H1 (cell line): ENCODE data around the gene LCMT1. TPM values are rescaled to one million over a fixed set of nuclear protein-coding genes. Genes with fewer than 3 reads are reported as not detected.

Source experiments
- CTCF ChIA-PET: fragments of 300-600 bp; sonication (Branson Sonifier 250); formaldehyde crosslinking; loops from one replicate; lab custom pipeline; 2021; ENCODE audit not compliant: partially characterized antibody; lab: Charles Lee
- POLR2A ChIA-PET: fragments of 300-600 bp; sonication (Branson Sonifier 250); formaldehyde crosslinking; loops from one replicate; lab custom pipeline; 2021; ENCODE audit warnings: inconsistent platforms; ENCODE audit not compliant: partially characterized antibody; lab: Charles Lee
- DNase-seq, 2 experiments: peaks; one replicate each; pipeline versions ENCODE4 v3.0.0 to v3.0.0-alpha.2; 2010 to 2022; ENCODE audit warnings: low spot score in 2 of 2, low read depth in 1 of 2, mixed read lengths in 1 of 2
- FAIRE-seq: peaks from 2 replicates; lab custom pipeline; 2011; peaks lifted over from hg19 to GRCh38; lab: Jason Lieb, UNC
- H2AFZ ChIP-seq: 2 replicates; pipeline ENCODE4 v1.8.1; 2012; ENCODE audit warnings: low read length, inconsistent platforms
- H2AK5ac ChIP-seq: 2 replicates; pipeline ENCODE4 v1.6.1; 2013; ENCODE audit warnings: low read depth, low read length
- H2BK120ac ChIP-seq: replicated peaks from 2 replicates; pipeline ENCODE3; 2013; ENCODE audit warnings: low read depth, low read length, inconsistent platforms
- H2BK12ac ChIP-seq: 2 replicates; pipeline ENCODE4 v1.6.1; 2013; ENCODE audit warnings: low read depth, low read length
- H2BK15ac ChIP-seq: 2 replicates; pipeline ENCODE4 v1.6.1; 2013; ENCODE audit warnings: low read length
- H2BK20ac ChIP-seq: 2 replicates; pipeline ENCODE4 v1.6.1; 2013; ENCODE audit warnings: low read length
- H2BK5ac ChIP-seq: 2 replicates; pipeline ENCODE4 v1.6.1; 2013; ENCODE audit warnings: low read depth, low read length
- H3K14ac ChIP-seq: 2 replicates; pipeline ENCODE4 v1.6.1; 2013; ENCODE audit warnings: inconsistent platforms; ENCODE audit not compliant: insufficient read length
- H3K18ac ChIP-seq: 2 replicates; pipeline ENCODE4 v1.6.1; 2013; ENCODE audit warnings: low read length; ENCODE audit errors: extremely low read depth
- H3K23ac ChIP-seq: 2 replicates; pipeline ENCODE4 v1.6.1; 2013; ENCODE audit warnings: inconsistent platforms; ENCODE audit not compliant: insufficient read length
- H3K23me2 ChIP-seq: 2 replicates; pipeline ENCODE4 v1.6.1; 2013; ENCODE audit warnings: low read depth, low read length
- H3K27ac ChIP-seq: 2 replicates; pipeline ENCODE4 v1.6.1; 2011; ENCODE audit warnings: low read depth, low read length, inconsistent platforms
- H3K27me3 ChIP-seq, 4 experiments: replicated peaks in 1 of 4; 1 replicate in 1 of 4; 2 replicates in 3 of 4; pipeline versions ENCODE4 v1.6.1 to v1.8.1; 2011 to 2013; ENCODE audit warnings: low read length in 3 of 4, mild to moderate bottlenecking in 3 of 4, inconsistent platforms in 2 of 4, mixed read lengths in 2 of 4, moderate library complexity in 1 of 4; ENCODE audit not compliant: control insufficient read depth in 3 of 4, insufficient read depth in 3 of 4; ENCODE audit errors: extremely low read depth in 1 of 4
- H3K36me3 ChIP-seq, 4 experiments: 2 replicates each; pipeline versions ENCODE4 v1.6.1 to v1.8.1; 2011 to 2013; ENCODE audit warnings: mild to moderate bottlenecking in 4 of 4, low read length in 3 of 4, moderate library complexity in 2 of 4, control low read depth in 1 of 4, inconsistent platforms in 1 of 4; ENCODE audit not compliant: insufficient read depth in 4 of 4, control insufficient read depth in 2 of 4
- H3K4ac ChIP-seq: replicated peaks from 2 replicates; pipeline ENCODE3; 2013; ENCODE audit warnings: low read length, low read depth, mixed read lengths, inconsistent platforms; ENCODE audit not compliant: insufficient read length
- H3K4me1 ChIP-seq, 4 experiments: replicated peaks in 1 of 4; 1 replicate in 1 of 4; 2 replicates in 3 of 4; pipeline versions ENCODE4 v1.6.1 to v1.8.1; 2011 to 2013; ENCODE audit warnings: low read length in 3 of 4, inconsistent platforms in 2 of 4, mixed read lengths in 1 of 4; ENCODE audit not compliant: insufficient read depth in 4 of 4, control insufficient read depth in 3 of 4
- H3K4me2 ChIP-seq, 2 experiments: 2 replicates each; pipeline versions ENCODE4 v1.6.1 to v1.8.1; 2011 to 2013; ENCODE audit warnings: low read depth in 2 of 2, low read length in 2 of 2, control low read depth in 1 of 2, inconsistent platforms in 1 of 2, mild to moderate bottlenecking in 1 of 2; ENCODE audit not compliant: insufficient read depth in 1 of 2
- H3K4me3 ChIP-seq, 4 experiments: fragments of 200-600, 300-600 bp in 1 of 4; sonication (generic), shearing (Covaris generic), sonication (Bioruptor Twin) in 1 of 4; 2 replicates each; pipeline versions ENCODE4 v1.5.1 to v1.8.1; 2011 to 2016; ENCODE audit warnings: low read length in 4 of 4, low read depth in 3 of 4, control low read depth in 2 of 4, inconsistent platforms in 2 of 4, mild to moderate bottlenecking in 2 of 4, mixed read lengths in 1 of 4, moderate library complexity in 1 of 4; ENCODE audit not compliant: insufficient read depth in 2 of 4; ENCODE audit errors: extremely low read depth in 1 of 4
- H3K56ac ChIP-seq: replicated peaks from 2 replicates; pipeline ENCODE3; 2013; ENCODE audit warnings: low read depth, mild to moderate bottlenecking, mixed read lengths, low read length, inconsistent platforms; ENCODE audit not compliant: insufficient read length
- H3K79me1 ChIP-seq: 2 replicates; pipeline ENCODE4 v1.6.1; 2013; ENCODE audit warnings: low read depth, low read length, control low read depth
- H3K79me2 ChIP-seq, 2 experiments: 2 replicates each; pipeline versions ENCODE4 v1.6.1 to v1.8.1; 2012 to 2013; ENCODE audit warnings: low read length in 2 of 2, mild to moderate bottlenecking in 2 of 2, inconsistent platforms in 1 of 2; ENCODE audit not compliant: insufficient read depth in 2 of 2, control insufficient read depth in 1 of 2
- H3K9ac ChIP-seq, 4 experiments: replicated peaks in 1 of 4; 1 replicate in 1 of 4; 2 replicates in 3 of 4; pipeline versions ENCODE4 v1.6.1 to v1.8.1; 2011 to 2013; ENCODE audit warnings: low read depth in 3 of 4, low read length in 3 of 4, control low read depth in 2 of 4, mild to moderate bottlenecking in 2 of 4, moderate library complexity in 2 of 4, inconsistent platforms in 1 of 4; ENCODE audit errors: extremely low read depth in 1 of 4
- H3K9me3 ChIP-seq, 2 experiments: 2 replicates each; pipeline versions ENCODE4 v1.6.1 to v1.8.1; 2012 to 2013; ENCODE audit warnings: mild to moderate bottlenecking in 2 of 2, moderate library complexity in 2 of 2, control low read depth in 1 of 2, inconsistent platforms in 1 of 2, low read depth in 1 of 2, low read length in 1 of 2, mixed read lengths in 1 of 2; ENCODE audit not compliant: insufficient read depth in 2 of 2
- H4K20me1 ChIP-seq, 2 experiments: replicated peaks in 1 of 2; 2 replicates each; pipeline versions ENCODE3 to v1.8.1; 2011 to 2013; ENCODE audit warnings: inconsistent platforms in 2 of 2, low read length in 2 of 2, mild to moderate bottlenecking in 1 of 2; ENCODE audit not compliant: insufficient read depth in 2 of 2, control insufficient read depth in 1 of 2
- H4K5ac ChIP-seq: 2 replicates; pipeline ENCODE4 v1.6.1; 2013; ENCODE audit warnings: low read length, low read depth, mixed read lengths, inconsistent platforms; ENCODE audit not compliant: insufficient read length
- H4K8ac ChIP-seq: 2 replicates; pipeline ENCODE4 v1.8.0; 2013; ENCODE audit warnings: mild to moderate bottlenecking, moderate library complexity, low read length, inconsistent platforms; ENCODE audit not compliant: insufficient read depth; ENCODE audit errors: extremely low read depth
- H4K91ac ChIP-seq: replicated peaks from 2 replicates; pipeline ENCODE3; 2013; ENCODE audit warnings: low read length, mixed read lengths, inconsistent platforms; ENCODE audit not compliant: insufficient read length
- ASH2L ChIP-seq: fragments of 200-600, 300-600 bp; sonication (generic); IDR thresholded peaks from one replicate; pipeline ENCODE4 v1.7.1; 2017; ENCODE audit warnings: low read length
- JUND ChIP-seq: IDR thresholded peaks from 2 replicates; pipeline ENCODE4 v1.6.1; 2011; ENCODE audit warnings: mild to moderate bottlenecking, improper control_type of control experiment, low read length
- KDM1A ChIP-seq: fragments of 200-600, 300-600 bp; sonication (generic); IDR thresholded peaks from 2 replicates; pipeline ENCODE4 v1.7.1; 2016; ENCODE audit warnings: mild to moderate bottlenecking, low read length, borderline replicate concordance
- KDM4A ChIP-seq: IDR thresholded peaks from one replicate; pipeline ENCODE4 v1.7.1; 2012; ENCODE audit warnings: low read depth, mild to moderate bottlenecking, moderate library complexity, low read length, inconsistent platforms; ENCODE audit not compliant: severe bottlenecking
- NANOG ChIP-seq: IDR thresholded peaks from 2 replicates; pipeline ENCODE4 v1.6.1; 2011; ENCODE audit warnings: low read length, low read depth, mild to moderate bottlenecking, inconsistent platforms; ENCODE audit not compliant: insufficient read depth, poor library complexity, severe bottlenecking
- PHF8 ChIP-seq: fragments of 200-600 bp; sonication (generic); conservative IDR thresholded peaks from 2 replicates; pipeline ENCODE4 v1.7.1; 2012; ENCODE audit warnings: low read depth, mild to moderate bottlenecking, inconsistent platforms, low read length, moderate library complexity
- POLR2AphosphoS5 ChIP-seq: IDR thresholded peaks from 2 replicates; pipeline ENCODE4 v1.6.1; 2011; ENCODE audit warnings: low read depth, low read length
- RBBP5 ChIP-seq: IDR thresholded peaks from 2 replicates; pipeline ENCODE4 v1.7.1; 2012; ENCODE audit warnings: low read depth, mild to moderate bottlenecking, inconsistent platforms, low read length, moderate library complexity, borderline replicate concordance
- RXRA ChIP-seq: IDR thresholded peaks from 2 replicates; pipeline ENCODE4 v1.6.1; 2011; ENCODE audit warnings: low read depth, mild to moderate bottlenecking, low read length, moderate library complexity; ENCODE audit not compliant: insufficient read depth
- SIX5 ChIP-seq: IDR thresholded peaks from 2 replicates; pipeline ENCODE4 v1.6.1; 2011; ENCODE audit warnings: mild to moderate bottlenecking, low read depth, low read length
- SRF ChIP-seq: IDR thresholded peaks from 2 replicates; pipeline ENCODE4 v1.6.1; 2011; ENCODE audit warnings: mild to moderate bottlenecking, low read depth, low read length, moderate library complexity
- WGBS, 2 experiments: shearing (Covaris generic) in 1 of 2; methylation state at CpG; one replicate each; pipeline versions ENCODE4 v1.1.6 to v1.1.7; 2013 to 2015; ENCODE audit warnings: low lambda C conversion rate in 2 of 2, mixed read lengths in 2 of 2, inconsistent platforms in 1 of 2, low coverage in 1 of 2, missing lambda C conversion rate in 1 of 2; ENCODE audit not compliant: insufficient replicate concordance in 2 of 2, insufficient coverage in 1 of 2, insufficient read length in 1 of 2; ENCODE audit errors: extremely low coverage in 1 of 2, missing lambda C conversion rate in 1 of 2; 5-methylcytosine and 5-hydroxymethylcytosine counted together
- polyA plus RNA-seq, 7 experiments: library from polyadenylated mRNA; depleted of rRNA in 3 of 7; stranded (reverse) in 5 of 7; unstranded in 2 of 7; fragments of >200 nt in 5 of 7; fragments of 200-250 nt in 2 of 7; gene quantifications; 1 replicate in 5 of 7; 2 replicates in 1 of 7; 4 replicates in 1 of 7; pipeline versions ENCODE4 v1.2.1 to v1.2.3, GENCODE V29; 2011 to 2013; ENCODE audit warnings: missing spikeins in 2 of 7, mixed read lengths in 2 of 7
- total RNA-seq: library from RNA; stranded (reverse); fragmentation: NEBNext Ultra II Directional; extraction: Animal tissue kit (Norgen Biotek cat#: 25700); gene quantifications from 2 replicates; pipeline ENCODE4 v1.2.1, GENCODE V29; 2021

LCMT1 gene
- total and polyA plus RNA-seq, 2 of the 8 experiments (the other 6 are each of a cell fraction or from before 2014, with no cell fraction given): 61.0 to 80.8 TPM

- CTCF ChIA-PET: interaction anchor here (1.0 to 1.2 kb wide), 3 partner anchors 10 to 45 kb away, joined by 3 to 4 read pairs (median 4); partner anchors contain the start of gene LCMT1
- peak; percentile 93 for TF ChIP-seq KDM4A
- peak; percentile 55 for TF ChIP-seq ASH2L
- TF ChIP-seq KDM1A: no peak
- TF ChIP-seq RBBP5: 0 out of 2 replicates have a peak, but pooled peaks have one; percentile 37
- no peak for TF ChIP-seq SRF
- TF ChIP-seq RXRA: no peak
- TF ChIP-seq POLR2AphosphoS5: 0 out of 2 replicates have a peak, but pooled peaks have one; percentile 23
- TF ChIP-seq SIX5: no peak
- TF ChIP-seq JUND: no peak
- TF ChIP-seq NANOG: no peak
- 0 out of 2 replicates have a peak, but pooled peaks have one; percentile 72 for TF ChIP-seq PHF8
Measured at GRCh38 chr16:25066747-25067631, 44.6 kb upstream of the LCMT1 start.

More at GRCh38 chr16:25066747-25067631, 44.6 kb upstream of the LCMT1 start:
- Histone ChIP-seq H3K4ac (no peak overlapping the region), H3K4me3 (peak overlapping the region; percentile 52 to 76 (median 59)), H2BK20ac (no peak overlapping the region), H3K23ac (no peak overlapping the region), H3K23me2 (peaks cover 6% of the 10 kb centered on the region), H2AK5ac (no peak overlapping the region), H3K4me2 (peak overlapping the region; percentile 79 to 94), H2BK15ac (no peak overlapping the region), H3K79me1 (no peaks in the 10 kb centered on the region), H4K91ac (no peak overlapping the region), H3K27ac (no peak overlapping the region), H3K18ac (no peak overlapping the region), H3K9ac (peak overlapping the region; percentile 45 to 48 (median 46); a peak in 5 of 7 replicates), H3K14ac (no peak overlapping the region), H3K4me1 (peaks cover 0 to 3% (median 0%) of the 10 kb centered on the region in 4 experiments; a peak in 3 of 7 replicates), H2AFZ (peak overlapping the region; percentile 87), H3K36me3 (no peaks in the 10 kb centered on the region), H3K9me3 (no peaks in the 10 kb centered on the region), H3K27me3 (no peaks in the 10 kb centered on the region; a peak in 3 of 7 replicates), H4K20me1 (peaks cover 0 to 2% of the 10 kb centered on the region in 2 experiments), H3K79me2 (no peaks in the 10 kb centered on the region), H2BK120ac (no peak overlapping the region), H3K56ac (no peak overlapping the region), H2BK5ac (no peak overlapping the region), H4K5ac (peak overlapping the region; percentile 60), H2BK12ac (no peak overlapping the region), H4K8ac (peak overlapping the region; percentile 93)
- POLR2A ChIA-PET: interaction anchor here (0.7 to 1.0 kb wide), 4 partner anchors 14 to 46 kb away, joined by 3 to 7 read pairs (median 4); partner anchors contain the start of gene LCMT1
- DNase-seq (peak; percentile 38 to 89), FAIRE-seq (no peak)
- 12% methylated on average over 43 of the region's 63 CpGs; no CpG with 5 or more reads in 1 of the 2 experiments for WGBS, 2 experiments
